PFSK-1 (cell line): ENCODE results near the gene LRRTM2.

Source experiments
- FOXP2 ChIP-seq: optimal IDR thresholded peaks from 2 replicates; pipeline ENCODE3; 2011; ENCODE audit warnings: borderline replicate concordance, control low read depth, inconsistent platforms; ENCODE audit not compliant: insufficient read depth; ENCODE audit errors: extremely low read length, extremely low read depth
- POLR2AphosphoS5 ChIP-seq: IDR thresholded peaks from 2 replicates; pipeline ENCODE4 v1.6.1; 2012; ENCODE audit warnings: low read depth, mild to moderate bottlenecking, control low read depth, low read length, moderate library complexity
- SIN3A ChIP-seq: IDR thresholded peaks from 2 replicates; pipeline ENCODE4 v1.6.1; 2012; ENCODE audit warnings: mild to moderate bottlenecking, low read length, moderate library complexity, borderline replicate concordance; ENCODE audit not compliant: insufficient read depth
- TF ChIP-seq, protein P1 (sequence below), 2 experiments: IDR thresholded peaks; 2 replicates each; pipeline versions ENCODE4 v1.6.1 to v1.8.0; 2011 to 2012; ENCODE audit warnings: low read depth in 2 of 2, low read length in 2 of 2, control low read depth in 1 of 2, inconsistent platforms in 1 of 2, mild to moderate bottlenecking in 1 of 2, moderate library complexity in 1 of 2; ENCODE audit not compliant: insufficient read depth in 1 of 2

GRCh38 chr5:138910546-138911185 lies 35.5 kb upstream of the LRRTM2 start:
- TF ChIP-seq, protein P1, sequence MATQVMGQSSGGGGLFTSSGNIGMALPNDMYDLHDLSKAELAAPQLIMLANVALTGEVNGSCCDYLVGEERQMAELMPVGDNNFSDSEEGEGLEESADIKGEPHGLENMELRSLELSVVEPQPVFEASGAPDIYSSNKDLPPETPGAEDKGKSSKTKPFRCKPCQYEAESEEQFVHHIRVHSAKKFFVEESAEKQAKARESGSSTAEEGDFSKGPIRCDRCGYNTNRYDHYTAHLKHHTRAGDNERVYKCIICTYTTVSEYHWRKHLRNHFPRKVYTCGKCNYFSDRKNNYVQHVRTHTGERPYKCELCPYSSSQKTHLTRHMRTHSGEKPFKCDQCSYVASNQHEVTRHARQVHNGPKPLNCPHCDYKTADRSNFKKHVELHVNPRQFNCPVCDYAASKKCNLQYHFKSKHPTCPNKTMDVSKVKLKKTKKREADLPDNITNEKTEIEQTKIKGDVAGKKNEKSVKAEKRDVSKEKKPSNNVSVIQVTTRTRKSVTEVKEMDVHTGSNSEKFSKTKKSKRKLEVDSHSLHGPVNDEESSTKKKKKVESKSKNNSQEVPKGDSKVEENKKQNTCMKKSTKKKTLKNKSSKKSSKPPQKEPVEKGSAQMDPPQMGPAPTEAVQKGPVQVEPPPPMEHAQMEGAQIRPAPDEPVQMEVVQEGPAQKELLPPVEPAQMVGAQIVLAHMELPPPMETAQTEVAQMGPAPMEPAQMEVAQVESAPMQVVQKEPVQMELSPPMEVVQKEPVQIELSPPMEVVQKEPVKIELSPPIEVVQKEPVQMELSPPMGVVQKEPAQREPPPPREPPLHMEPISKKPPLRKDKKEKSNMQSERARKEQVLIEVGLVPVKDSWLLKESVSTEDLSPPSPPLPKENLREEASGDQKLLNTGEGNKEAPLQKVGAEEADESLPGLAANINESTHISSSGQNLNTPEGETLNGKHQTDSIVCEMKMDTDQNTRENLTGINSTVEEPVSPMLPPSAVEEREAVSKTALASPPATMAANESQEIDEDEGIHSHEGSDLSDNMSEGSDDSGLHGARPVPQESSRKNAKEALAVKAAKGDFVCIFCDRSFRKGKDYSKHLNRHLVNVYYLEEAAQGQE (IDR thresholded peaks at IDR 0.05; ENCODE audit: insufficient read depth in 1 of 2, low read depth in 2 of 2, low read length in 2 of 2): no peak
- no peak for TF ChIP-seq POLR2AphosphoS5
- no peak for TF ChIP-seq FOXP2
- no peak for TF ChIP-seq SIN3A
